Measurements from ENCODE around the gene EARS2.
"Not testable (repeated sequence)": the region's sequence is repeated elsewhere in the genome, so short reads cannot be mapped to it uniquely, and the experiment has no call there.

EARS2 gene

DNA sequence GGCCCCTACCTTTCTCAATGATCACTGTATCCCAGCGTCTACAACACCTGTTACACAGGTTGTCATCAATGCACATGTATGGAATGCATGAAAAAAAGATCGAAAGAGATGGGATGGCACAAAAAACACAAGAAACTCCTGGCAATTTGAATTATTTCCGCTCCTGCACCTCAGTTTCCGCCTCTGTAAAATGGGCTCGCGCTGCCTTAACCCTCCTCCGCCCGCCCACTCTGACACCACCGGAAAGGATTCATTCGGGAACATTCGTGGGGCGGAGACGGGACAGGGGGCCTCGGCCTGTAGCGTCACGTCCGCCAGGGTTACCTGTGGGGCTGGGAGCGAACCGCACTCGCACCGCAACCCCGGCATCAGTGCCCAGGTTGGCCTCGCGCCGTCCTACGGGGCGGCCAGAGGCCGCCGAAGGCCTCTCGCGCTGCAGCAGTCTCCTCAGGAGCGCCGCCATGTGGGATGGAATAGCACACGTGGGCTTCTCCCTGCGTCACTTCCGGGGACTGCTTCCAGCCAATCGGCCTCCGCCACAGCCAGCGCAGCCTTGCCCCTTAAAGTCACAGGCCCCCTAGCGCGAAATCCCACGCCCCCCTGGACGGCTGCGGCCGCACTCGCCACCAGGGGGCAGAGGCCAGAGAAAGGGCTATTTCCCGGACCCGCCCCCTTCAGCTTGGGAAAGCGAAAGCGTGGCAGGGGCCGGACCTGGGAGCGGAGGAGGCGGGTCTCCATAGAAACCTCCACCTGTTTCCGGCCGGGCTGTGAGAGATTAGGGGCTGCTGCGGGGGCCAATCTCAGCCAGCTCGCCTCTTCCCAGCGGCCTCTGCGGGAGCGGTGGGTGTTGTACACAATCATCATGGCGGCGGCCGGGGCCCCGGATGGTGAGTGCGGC lies at the start of gene EARS2, which contains the start of gene UBFD1:
Gene EARS2 (minus strand): TSS at position 470 of the 898 bp plus-strand sequence. CDS start 7 bp downstream, at position 463.
Gene UBFD1 (plus strand): TSS at position 847 of the 898 bp plus-strand sequence. CDS start 16 bp downstream, at position 863.
- peak within 1 kb of the TSS; percentile 91 for H3K4me3 Mint-ChIP-seq
- no peaks in the 10 kb centered on the region for H3K9me3 Mint-ChIP-seq
- H3K27ac Mint-ChIP-seq = peak within 1 kb of the TSS; percentile 89
- H3K4me1 Mint-ChIP-seq (ENCODE audit: low read depth) = peaks cover 23% of the 10 kb centered on the region
- H3K27me3 Mint-ChIP-seq (ENCODE audit: low read depth) = no peaks in the 10 kb centered on the region
- H3K36me3 Mint-ChIP-seq (ENCODE audit: low read depth) = peaks cover 18% of the 10 kb centered on the region

DNA sequence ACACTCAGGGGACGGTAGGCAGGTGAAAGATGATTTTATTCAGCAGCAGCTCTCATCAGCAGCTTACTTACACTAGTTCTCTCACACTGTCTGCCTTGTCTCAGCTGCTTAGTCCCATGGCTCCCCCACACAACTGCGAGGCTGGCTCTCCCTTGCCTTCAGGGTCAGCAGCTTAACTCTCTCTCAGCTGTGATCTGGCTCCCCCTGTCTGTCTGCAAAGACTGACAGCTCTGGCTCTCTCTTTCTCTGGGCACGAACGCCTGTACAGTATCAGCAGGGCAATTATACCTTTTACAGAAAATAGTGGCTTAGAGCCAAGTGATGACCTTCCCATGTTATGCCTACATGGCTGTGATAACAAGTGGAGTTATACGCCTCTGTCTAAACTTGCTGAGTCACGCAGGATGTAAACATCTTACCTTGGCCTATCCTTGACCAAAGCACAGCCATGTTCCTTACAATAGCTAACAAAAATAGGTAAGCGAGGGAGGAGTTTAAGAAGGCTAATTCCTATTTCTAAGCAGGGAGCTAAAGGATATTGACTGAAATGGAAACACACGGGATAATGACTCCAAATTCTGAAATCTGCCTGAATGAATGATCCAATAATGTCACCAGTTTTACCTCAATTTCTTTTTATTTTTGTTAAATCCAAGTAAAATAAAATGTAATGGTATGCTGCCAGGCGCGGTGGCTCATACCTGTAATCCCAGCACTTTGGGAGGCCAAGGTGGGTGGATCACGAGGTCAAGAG lies 40.0 kb upstream of the EARS2 start:
- Mint-ChIP-seq H3K4me3 (peak overlapping the region; percentile 5), H3K27me3 (ENCODE audit: low read depth) (no peaks in the 10 kb centered on the region), H3K27ac (peak overlapping the region; percentile 41), H3K9me3 (no peaks in the 10 kb centered on the region), H3K4me1 (ENCODE audit: low read depth) (peaks cover 8% of the 10 kb centered on the region), H3K36me3 (ENCODE audit: low read depth) (peaks cover 8% of the 10 kb centered on the region)

- Mint-ChIP-seq H3K36me3 (ENCODE audit: low read depth) (peaks cover 13% of the 10 kb centered on the region), H3K4me3 (peak within 1 kb of the TSS; percentile 82), H3K4me1 (ENCODE audit: low read depth) (peaks cover 11% of the 10 kb centered on the region), H3K27ac (peak within 1 kb of the TSS; percentile 82), H3K9me3 (no peaks in the 10 kb centered on the region), H3K27me3 (ENCODE audit: low read depth) (no peaks in the 10 kb centered on the region)
Observed at GRCh38 chr16:23595951-23596720, 39.0 kb upstream of the EARS2 start, which contains the start of gene NDUFAB1. NDUFAB1 (minus strand) TSS chr16:23596316; CDS start chr16:23596290, 26 bp downstream.

DNA sequence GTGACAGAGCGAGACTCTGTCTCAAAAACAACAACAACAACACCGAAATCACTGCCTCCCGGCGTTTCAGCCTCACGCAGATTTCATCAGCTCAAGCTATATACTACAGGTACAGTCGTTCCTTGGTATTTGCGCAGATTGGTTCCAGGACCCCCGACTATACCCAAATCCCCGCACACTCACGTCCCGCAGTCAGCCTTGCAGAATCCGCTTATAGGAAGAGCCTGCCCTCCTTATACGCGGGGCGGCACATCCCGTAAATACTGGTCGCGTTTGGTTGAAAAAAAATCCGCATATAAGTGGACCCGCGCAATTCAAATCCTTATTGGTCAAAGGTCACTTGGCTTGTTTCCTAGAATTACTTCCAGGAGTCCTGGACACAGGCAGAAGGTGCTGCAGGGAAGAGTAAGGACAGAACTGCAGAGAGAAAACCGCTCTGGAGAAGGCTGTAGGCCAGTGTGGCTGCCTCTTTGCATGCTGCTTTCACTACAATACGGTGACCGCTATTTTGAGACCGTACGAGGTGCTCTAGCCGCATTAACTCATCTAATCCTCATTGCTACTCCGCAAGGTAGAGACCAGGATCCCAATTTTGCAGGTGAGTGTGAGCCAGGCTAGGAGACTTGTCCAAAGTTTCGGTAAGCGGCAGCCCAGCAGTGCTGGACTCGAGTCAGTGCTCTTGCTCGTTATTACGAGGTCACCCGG lies 38.2 kb upstream of the EARS2 start:
- no peak overlapping the region for H3K27ac Mint-ChIP-seq
- H3K4me1 Mint-ChIP-seq (ENCODE audit: low read depth) = peaks cover 11% of the 10 kb centered on the region
- no peaks in the 10 kb centered on the region for H3K9me3 Mint-ChIP-seq
- peak overlapping the region; percentile 82 for H3K4me3 Mint-ChIP-seq
- H3K27me3 Mint-ChIP-seq (ENCODE audit: low read depth) = no peaks in the 10 kb centered on the region
- H3K36me3 Mint-ChIP-seq (ENCODE audit: low read depth) = peaks cover 16% of the 10 kb centered on the region

GRCh38 chr16:23594186-23594585 lies 37.0 kb upstream of the EARS2 start:
- Mint-ChIP-seq H3K9me3 (no peaks in the 10 kb centered on the region), H3K27me3 (ENCODE audit: low read depth) (no peaks in the 10 kb centered on the region), H3K4me3 (no peak overlapping the region), H3K27ac (no peak overlapping the region), H3K4me1 (ENCODE audit: low read depth) (peaks cover 11% of the 10 kb centered on the region), H3K36me3 (ENCODE audit: low read depth) (peaks cover 20% of the 10 kb centered on the region)

- Mint-ChIP-seq H3K36me3 (ENCODE audit: low read depth) (peaks cover 26% of the 10 kb centered on the region), H3K27ac (no peak overlapping the region), H3K4me1 (ENCODE audit: low read depth) (peaks cover 3% of the 10 kb centered on the region), H3K4me3 (no peak overlapping the region), H3K27me3 (ENCODE audit: low read depth) (no peaks in the 10 kb centered on the region), H3K9me3 (no peaks in the 10 kb centered on the region)
Observed at GRCh38 chr16:23590181-23590580, 33.0 kb upstream of the EARS2 start.

DNA sequence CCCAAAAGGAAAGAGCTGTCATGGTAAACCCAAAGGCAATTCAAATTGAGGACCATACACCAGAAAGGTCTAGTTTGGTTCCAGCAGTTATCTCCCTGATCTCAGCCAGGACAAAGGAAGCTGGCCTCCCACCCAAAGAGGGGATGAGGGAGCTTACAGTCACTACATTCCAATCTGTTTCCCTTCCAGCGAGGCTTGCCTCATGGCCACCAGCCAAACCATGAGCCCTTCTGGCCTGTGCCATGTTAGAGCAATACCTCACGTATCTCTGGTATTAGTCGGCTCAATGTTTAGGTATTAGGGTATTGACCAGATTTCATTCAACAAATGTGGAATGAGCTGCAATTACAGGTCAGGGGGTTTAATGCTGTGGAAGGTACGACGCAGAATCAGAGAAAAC lies 30.6 kb upstream of the EARS2 start:
- no peaks in the 10 kb centered on the region for H3K9me3 Mint-ChIP-seq
- no peaks in the 10 kb centered on the region for H3K27me3 Mint-ChIP-seq (ENCODE audit: low read depth)
- peaks cover 3% of the 10 kb centered on the region for H3K4me1 Mint-ChIP-seq (ENCODE audit: low read depth)
- H3K4me3 Mint-ChIP-seq = no peak overlapping the region
- peaks cover 30% of the 10 kb centered on the region for H3K36me3 Mint-ChIP-seq (ENCODE audit: low read depth)
- H3K27ac Mint-ChIP-seq = no peak overlapping the region

DNA sequence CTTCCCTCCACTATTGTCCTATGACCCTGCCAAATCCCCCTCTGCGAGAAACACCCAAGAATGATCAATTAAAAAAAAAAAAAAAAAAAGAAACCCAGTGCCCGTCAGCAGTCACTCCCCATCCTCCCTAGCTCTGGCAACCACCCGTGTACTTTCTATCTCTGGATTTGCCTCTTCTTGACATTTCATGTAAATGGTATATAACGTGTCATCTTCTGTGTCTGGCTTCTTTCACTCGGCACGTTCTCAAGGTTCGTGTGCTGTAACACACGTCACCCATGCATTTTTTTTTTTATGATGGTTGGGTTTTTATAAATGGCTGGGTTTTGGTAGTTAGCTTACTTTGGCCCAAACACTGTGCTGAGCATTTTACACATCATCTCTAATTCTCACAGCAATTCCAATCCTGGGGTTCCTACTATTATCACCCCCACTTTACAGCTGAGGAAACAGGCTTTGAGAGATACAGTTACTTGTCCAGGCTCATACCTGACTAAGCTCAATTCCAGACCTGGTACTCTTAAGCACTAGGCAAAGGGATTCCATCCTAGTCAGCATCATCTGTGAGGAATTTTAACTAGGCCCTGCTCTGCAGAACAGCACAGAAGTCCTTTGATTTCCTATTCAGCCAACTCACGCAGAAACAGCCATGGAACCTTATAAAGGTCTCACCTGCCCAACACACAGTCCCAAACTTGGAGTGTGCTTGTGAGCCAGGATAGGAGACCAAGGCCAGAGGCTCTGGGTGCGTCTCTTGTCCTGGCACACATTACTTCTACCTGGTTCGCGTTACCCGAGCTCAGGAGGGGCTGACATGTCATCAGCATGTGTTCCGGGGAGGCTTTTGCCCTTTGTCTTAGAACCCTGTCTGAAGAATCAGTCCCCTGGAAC lies 27.3 kb upstream of the EARS2 start:
- no peaks in the 10 kb centered on the region for H3K27me3 Mint-ChIP-seq (ENCODE audit: low read depth)
- H3K4me1 Mint-ChIP-seq (ENCODE audit: low read depth) = no peaks in the 10 kb centered on the region
- H3K27ac Mint-ChIP-seq = no peak overlapping the region
- H3K9me3 Mint-ChIP-seq = no peaks in the 10 kb centered on the region
- no peak overlapping the region for H3K4me3 Mint-ChIP-seq
- H3K36me3 Mint-ChIP-seq (ENCODE audit: low read depth) = peaks cover 21% of the 10 kb centered on the region

DNA sequence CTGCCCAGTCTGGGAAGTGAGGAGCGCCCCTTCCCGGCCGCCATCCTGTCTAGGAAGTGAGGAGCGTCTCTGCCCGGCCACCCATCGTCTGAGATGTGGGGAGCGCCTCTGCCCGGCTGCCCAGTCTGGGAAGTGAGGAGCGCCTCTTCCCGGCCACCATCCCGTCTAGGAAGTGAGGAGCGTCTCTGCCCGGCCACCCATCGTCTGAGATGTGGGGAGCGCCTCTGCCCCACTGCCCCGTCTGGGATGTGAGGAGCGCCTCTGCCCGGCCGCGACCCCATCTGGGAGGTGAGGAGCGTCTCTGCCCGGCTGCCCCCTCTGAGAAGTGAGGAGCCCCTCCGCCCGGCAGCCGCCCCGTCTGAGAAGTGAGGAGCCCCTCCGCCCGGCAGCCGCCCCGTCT lies 26.1 kb upstream of the EARS2 start:
- not testable (repeated sequence) for H3K4me3 Mint-ChIP-seq; H3K9me3 Mint-ChIP-seq; H3K27me3 Mint-ChIP-seq (ENCODE audit: low read depth); H3K4me1 Mint-ChIP-seq (ENCODE audit: low read depth); H3K27ac Mint-ChIP-seq
- H3K36me3 Mint-ChIP-seq (ENCODE audit: low read depth) = peaks cover 20% of the 10 kb centered on the region

GRCh38 chr16:23581764-23582163 lies 24.6 kb upstream of the EARS2 start:
- Mint-ChIP-seq H3K9me3 (no peaks in the 10 kb centered on the region), H3K36me3 (ENCODE audit: low read depth) (peaks cover 20% of the 10 kb centered on the region), H3K4me1 (ENCODE audit: low read depth) (no peaks in the 10 kb centered on the region), H3K27me3 (ENCODE audit: low read depth) (no peaks in the 10 kb centered on the region), H3K4me3 (no peak overlapping the region), H3K27ac (no peak overlapping the region)

DNA sequence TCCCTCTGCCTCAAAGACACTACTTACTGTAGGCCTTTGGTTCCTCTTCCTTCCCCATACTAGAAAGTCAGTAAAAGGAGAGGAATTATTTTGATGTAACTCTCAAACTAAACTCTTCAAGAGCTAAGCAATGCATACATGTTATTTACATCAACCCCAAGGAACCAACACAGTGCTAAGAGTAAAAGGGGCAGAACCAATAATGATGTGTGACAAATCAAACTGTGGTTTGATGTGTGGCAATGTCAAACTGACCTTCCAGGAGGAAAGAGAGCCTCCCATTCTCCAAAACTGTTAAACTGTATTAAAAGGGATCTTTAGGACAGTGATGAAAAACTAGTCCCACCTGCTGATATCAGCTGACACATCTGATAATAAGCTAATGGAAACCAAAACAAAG lies 23.2 kb upstream of the EARS2 start:
- Mint-ChIP-seq H3K36me3 (ENCODE audit: low read depth) (peaks cover 18% of the 10 kb centered on the region), H3K27me3 (ENCODE audit: low read depth) (no peaks in the 10 kb centered on the region), H3K4me3 (no peak overlapping the region), H3K27ac (no peak overlapping the region), H3K4me1 (ENCODE audit: low read depth) (no peaks in the 10 kb centered on the region), H3K9me3 (no peaks in the 10 kb centered on the region)

GRCh38 chr16:23579371-23579770 lies 22.2 kb upstream of the EARS2 start:
- H3K27ac Mint-ChIP-seq = no peak overlapping the region
- H3K9me3 Mint-ChIP-seq = no peaks in the 10 kb centered on the region
- no peak overlapping the region for H3K4me3 Mint-ChIP-seq
- peaks cover 14% of the 10 kb centered on the region for H3K36me3 Mint-ChIP-seq (ENCODE audit: low read depth)
- H3K4me1 Mint-ChIP-seq (ENCODE audit: low read depth) = no peaks in the 10 kb centered on the region
- H3K27me3 Mint-ChIP-seq (ENCODE audit: low read depth) = no peaks in the 10 kb centered on the region

All from T-helper 1 cell treated with Interleukin-12 subunit alpha and Interleukin-12 subunit beta and Interleukin-4 antibody, amounts not matched to agents 30 μg/mL and 1 μg/mL, for 36 hours (primary cell).